A172 (cell line): Measurements from ENCODE around the gene CAPRIN1. TPM values are rescaled to one million over a fixed set of nuclear protein-coding genes. Genes with fewer than 3 reads are reported as not detected.
A peak's percentile ranks its signal among the peaks of the same experiment; 100 is the strongest.

Source experiments
- DNase-seq: peaks from one replicate; pipeline ENCODE4 v3.0.0-alpha.2; 2015; ENCODE audit warnings: low spot score
- total RNA-seq: library from RNA; depleted of rRNA; stranded (reverse); fragments of >200 nt; shearing (Covaris generic); gene quantifications from 2 replicates; pipeline ENCODE4 v1.2.3, GENCODE V29; 2014; rRNA removed

Gene CAPRIN1
- total RNA-seq, 1 experiment from 2014 or later: 292 TPM

GRCh38 chr11:34143048-34143447 is 91.5 kb downstream of the CAPRIN1 start:
- DNase-seq: no peak

- no peak for DNase-seq
Measured at GRCh38 chr11:34145073-34145472, 93.5 kb downstream of the CAPRIN1 start.

GRCh38 chr11:34145847-34146381 is 94.4 kb downstream of the CAPRIN1 start:
- no peak for DNase-seq

- DNase-seq: no peak
Measured at GRCh38 chr11:34146411-34146810, 94.9 kb downstream of the CAPRIN1 start.

- DNase-seq: no peak
Measured at GRCh38 chr11:34146866-34147265, 95.3 kb downstream of the CAPRIN1 start.

- no peak for DNase-seq
Measured at GRCh38 chr11:34147581-34147980, 96.0 kb downstream of the CAPRIN1 start.

- no peak for DNase-seq
Measured at GRCh38 chr11:34148504-34149165, 97.1 kb downstream of the CAPRIN1 start.

- DNase-seq: no peak
Measured at GRCh38 chr11:34149274-34149673, 97.7 kb downstream of the CAPRIN1 start.

- DNase-seq: peak; percentile 13
Measured at GRCh38 chr11:34149786-34150185, 98.3 kb downstream of the CAPRIN1 start.

- DNase-seq: no peak
Measured at GRCh38 chr11:34150494-34151151, 99.1 kb downstream of the CAPRIN1 start.

Other genes with a start within 250 kb of the CAPRIN1 start
- 0.65 and 0.98 TPM in 2 replicates for gene LMO2, start 159.7 kb upstream of the CAPRIN1 start, total RNA-seq
- gene NAT10, start 53.9 kb downstream of the CAPRIN1 start, total RNA-seq: 32.6 and 34.3 TPM in 2 replicates